Colon (tissue), 2 donors: ENCODE data around the gene CYCS.
"Not testable (repeated sequence)": the region's sequence is repeated elsewhere in the genome, so short reads cannot be mapped to it uniquely, and the experiment has no call there.

Source experiments
- FAIRE-seq: peaks from 2 replicates; lab custom pipeline; 2012; peaks lifted over from hg19 to GRCh38; lab: Jason Lieb, UNC
- donor health status: control.
- donor health status: control.

The CYCS gene

DNA sequence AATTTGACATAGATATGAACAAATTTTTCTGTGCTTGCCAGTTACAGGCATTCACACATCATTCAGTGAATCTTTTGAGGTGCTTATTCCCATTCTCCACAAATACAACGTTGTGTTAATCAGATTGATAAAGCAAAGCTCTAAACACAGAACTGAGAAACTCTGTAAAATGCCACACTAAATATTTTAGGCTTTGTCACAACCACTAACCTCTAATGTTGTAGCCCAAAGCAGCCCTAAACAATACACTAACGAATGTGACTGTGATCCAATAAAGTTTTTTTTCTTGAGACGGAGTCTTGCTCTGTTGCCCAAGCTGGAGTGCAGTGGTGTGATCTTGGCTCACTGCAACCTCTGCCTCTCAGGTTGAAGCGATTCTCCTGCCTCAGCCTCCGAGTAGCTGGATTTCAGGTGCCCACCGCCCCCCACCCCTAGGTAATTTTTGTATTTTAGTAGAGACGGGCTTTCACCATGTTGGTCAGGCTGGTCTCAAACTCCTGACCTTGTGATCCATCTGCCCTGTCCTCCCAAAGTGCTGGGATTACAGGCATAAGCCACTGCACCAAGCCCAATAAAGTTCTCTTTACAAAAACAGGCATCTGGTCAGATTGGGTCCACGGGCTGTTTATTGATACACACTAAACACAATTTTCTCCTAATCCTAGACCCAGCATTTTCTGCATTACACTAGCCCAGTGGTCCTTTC is 6.9 kb downstream of the CYCS start:
- no peak for FAIRE-seq

GRCh38 chr7:25117226-25118047 is 7.6 kb downstream of the CYCS start:
- no peak for FAIRE-seq

DNA sequence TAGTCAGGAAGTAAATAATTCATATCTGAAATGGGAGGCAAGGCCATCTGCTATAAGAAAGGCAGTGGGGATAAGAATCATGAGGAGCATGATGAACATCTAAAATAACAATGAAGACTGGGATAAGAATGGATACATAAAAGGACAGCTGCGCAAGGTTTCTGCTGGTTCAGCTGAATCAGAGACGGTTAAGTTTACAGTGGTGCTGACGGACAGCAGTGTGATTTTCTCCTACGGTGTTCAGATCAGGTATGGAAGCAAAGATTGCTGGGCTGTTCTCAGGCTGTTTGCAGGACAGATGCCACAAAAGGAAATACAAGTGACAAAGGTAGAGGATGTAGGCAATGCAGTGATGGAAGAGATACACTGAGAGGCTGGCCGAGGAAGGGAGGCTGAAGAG is 8.4 kb downstream of the CYCS start:
- FAIRE-seq = no peak

GRCh38 chr7:25110514-25110913 is 14.5 kb downstream of the CYCS start:
- FAIRE-seq = not testable (repeated sequence)

DNA sequence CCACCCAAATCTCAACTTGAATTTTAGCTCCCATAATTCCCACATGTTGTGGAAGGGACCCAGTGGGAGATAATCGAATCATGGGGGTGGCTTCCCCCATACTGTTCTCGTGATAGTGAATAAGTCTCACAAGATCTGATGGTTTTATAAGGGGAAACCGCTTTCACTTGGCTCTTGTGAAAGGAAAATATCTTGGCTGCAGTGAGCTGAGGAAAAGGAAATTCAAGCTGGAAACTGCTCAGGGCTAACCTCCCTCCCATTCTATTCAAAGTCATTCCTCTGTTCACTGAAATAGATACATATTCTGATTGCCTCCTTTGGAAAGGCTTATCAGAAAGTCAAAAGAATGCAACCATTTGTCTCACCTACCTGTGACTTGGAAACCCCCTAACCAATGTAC is 15.8 kb downstream of the CYCS start:
- no peak for FAIRE-seq

GRCh38 chr7:25105911-25106310 is 19.1 kb downstream of the CYCS start:
- no peak for FAIRE-seq

DNA sequence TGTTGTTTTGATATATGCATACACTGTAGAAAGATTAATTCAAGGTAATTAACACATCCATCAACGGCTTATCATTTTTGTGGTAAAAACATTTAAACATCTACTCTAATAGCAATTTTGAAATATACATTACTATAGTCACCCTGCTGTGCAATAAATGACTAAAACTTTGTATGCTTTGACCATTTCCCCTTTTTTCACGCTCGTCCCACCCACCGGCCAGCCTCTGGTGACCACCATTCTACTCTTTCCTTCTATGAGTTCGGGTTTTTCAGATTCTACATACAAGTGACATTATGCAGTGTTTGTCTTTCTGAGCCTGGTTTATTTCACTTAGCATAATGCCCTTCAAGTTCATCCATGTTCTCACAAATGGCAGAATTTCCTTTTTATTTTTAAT is 21.3 kb downstream of the CYCS start:
- FAIRE-seq = no peak

DNA sequence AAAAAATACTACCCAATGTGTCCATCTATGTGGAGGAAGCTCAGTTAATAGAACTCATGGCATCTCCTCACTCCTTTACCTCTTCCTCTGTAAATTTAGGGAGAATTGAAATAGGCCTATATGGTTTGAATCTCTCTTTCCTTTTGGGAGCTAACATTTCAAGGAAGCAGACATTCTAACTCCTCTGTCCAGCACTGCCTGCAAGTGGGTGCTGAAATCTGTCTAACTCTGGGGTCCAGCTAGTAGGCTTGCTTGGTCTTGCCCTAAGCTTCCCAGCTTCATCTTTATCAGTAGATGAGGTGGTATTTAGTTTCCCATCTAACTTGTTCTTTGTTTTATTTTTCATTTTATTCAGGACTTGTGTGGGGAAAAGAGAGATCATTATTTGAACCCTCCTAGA is 23.2 kb downstream of the CYCS start:
- FAIRE-seq = no peak

DNA sequence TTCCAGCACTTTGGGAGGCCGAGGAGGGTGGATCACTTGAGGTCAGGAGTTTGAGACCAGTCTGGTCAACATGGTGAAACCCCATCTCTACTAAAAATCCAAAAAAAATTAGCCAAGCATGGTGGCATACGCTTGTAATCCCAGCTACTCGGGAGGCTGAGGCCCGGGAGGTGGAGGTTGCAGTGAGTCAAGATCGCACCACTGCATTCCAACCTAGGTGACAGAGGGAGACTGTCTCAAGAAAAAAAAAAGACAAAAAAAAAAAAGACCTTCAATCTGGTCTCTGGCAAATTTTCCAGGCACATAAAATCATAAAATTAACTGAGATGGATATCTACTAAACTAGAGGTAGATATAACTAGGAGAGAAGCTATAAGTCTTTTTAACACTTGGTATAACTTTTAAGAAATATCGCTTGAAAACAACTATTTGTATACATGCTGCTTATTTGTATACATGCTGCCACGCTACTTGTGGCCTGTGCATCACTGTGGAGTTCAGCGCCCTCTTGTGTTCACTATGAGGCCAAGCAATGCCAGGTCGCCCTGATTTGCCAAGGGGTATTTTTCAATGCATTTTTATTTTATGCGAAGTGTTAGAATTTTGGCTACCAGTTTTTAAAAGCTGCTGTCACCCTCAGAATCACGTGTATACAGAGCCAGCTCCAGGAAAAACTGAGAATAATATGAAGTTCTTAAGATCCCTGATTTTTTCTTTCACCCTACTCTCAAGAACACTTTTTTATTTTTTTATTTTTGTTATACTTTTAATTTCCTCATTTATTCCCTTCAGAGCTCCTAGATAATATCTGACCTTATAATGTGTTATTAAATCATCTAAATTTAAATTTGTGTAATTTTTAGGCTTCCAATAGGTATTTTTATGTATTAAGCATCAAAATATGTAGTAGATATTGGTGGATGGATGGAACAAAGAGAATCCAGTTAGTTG is 26.7 kb downstream of the CYCS start:
- FAIRE-seq = no peak

- FAIRE-seq = no peak
Measured at GRCh38 chr7:25095516-25096345, 29.3 kb downstream of the CYCS start.

DNA sequence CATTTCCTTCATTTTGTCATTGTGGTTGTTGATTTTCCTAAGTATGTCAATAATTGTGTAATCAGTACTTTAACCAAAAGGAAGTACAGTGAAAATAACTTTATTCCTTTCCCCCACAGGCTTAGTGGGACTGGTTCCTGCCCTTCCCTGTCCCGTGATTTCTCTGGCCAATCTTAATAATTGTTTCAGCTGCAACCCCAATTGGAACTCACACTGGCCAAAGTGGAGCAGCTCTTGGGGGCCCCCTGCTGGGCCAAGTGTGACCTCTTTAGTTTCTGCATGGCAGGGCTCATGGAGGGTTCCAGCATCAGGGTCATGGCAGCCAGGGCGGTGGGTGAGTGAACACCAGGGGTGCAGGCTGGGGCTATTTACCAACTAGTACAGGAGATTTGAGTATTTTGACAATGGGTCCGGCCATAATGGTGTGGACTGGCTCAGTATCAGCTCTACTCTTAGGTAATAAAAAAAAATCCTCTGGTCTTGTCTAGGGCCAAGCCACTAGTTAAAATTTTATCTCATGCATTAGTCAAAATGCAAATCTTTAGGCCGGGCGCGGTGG is 31.7 kb downstream of the CYCS start:
- FAIRE-seq = no peak

DNA sequence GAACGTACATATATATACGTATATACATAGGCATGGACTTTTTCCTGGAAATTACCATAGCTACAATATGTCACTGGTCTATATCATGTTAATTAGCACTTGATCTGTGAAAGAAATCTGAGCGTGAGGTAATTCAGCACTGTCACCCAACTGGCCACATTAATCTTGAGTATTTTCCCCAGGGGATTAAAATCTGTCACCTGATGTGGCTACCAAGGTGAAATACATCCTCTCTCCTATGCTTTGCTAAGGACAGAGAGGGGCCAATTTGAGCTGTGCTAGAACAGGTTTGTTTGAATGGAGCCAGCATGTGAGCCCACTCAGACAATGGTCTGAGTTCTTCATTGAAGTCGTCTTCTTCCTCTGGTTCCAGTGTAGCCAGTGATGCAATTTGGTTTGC is 33.3 kb downstream of the CYCS start:
- no peak for FAIRE-seq

- FAIRE-seq = no peak
Measured at GRCh38 chr7:25091176-25091575, 33.9 kb downstream of the CYCS start.

DNA sequence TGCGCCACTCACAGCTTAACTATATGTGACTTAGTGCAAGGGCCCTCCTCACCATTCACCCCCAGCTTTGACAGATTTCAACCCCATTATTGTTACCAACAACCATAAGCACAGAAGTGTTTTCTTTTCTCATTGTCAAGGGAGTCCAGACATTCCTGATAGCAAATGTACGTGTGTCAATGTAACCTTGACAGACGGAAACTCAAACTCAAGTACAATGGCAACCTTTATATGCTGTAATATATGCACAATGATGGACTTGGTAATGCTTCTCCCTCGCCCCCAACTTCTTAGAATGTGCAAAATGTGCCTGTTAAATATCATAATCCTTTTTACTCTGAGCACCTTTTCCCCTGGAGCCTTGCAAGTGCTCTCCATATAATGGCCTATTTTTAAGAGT is 34.7 kb downstream of the CYCS start:
- no peak for FAIRE-seq

DNA sequence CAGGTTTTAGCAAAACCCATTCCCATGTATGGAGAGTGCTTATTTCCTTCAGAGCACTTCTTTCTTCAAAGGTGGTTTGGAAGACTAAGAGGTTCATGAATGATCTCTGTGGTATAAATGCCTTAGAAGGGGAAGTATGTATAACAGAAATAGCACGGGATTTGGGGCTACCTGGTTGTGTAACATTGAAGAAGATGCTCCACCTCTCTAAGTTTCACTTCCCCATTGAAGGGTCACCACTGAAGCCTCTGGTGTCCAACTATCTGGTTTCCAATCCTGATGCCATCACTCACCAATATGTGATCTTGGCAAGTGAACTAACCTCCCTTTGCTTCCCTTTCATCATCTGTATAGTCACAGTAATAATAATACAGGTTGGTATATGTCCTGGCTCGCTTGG is 37.2 kb downstream of the CYCS start:
- no peak for FAIRE-seq

- no peak for FAIRE-seq
Measured at GRCh38 chr7:25084821-25085220, 40.2 kb downstream of the CYCS start.

- no peak for FAIRE-seq
Measured at GRCh38 chr7:25083201-25083600, 41.9 kb downstream of the CYCS start.

- not testable (repeated sequence) for FAIRE-seq
Measured at GRCh38 chr7:25082041-25082440, 43.0 kb downstream of the CYCS start.

DNA sequence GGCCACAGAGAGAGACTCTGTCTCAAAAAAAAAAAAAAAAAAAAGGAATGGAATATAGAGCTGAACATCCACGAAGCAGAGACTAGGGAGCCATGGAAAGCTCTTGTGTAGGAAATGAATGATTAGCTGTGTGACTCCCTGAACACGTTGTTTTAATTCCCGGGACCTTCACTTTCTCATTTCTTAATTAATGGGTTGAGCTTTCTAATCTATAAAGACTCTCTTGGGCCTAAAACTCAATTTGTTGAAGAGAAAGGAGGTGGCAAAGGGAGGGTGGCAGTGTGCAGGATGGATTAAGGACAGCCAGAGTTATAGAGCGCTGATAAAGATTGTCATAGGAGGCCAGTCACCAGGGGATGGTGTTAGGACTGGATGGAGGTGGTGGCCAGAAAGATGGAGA is 48.0 kb downstream of the CYCS start:
- FAIRE-seq = no peak

GRCh38 chr7:25075459-25075858 is 49.6 kb downstream of the CYCS start:
- FAIRE-seq = no peak

DNA sequence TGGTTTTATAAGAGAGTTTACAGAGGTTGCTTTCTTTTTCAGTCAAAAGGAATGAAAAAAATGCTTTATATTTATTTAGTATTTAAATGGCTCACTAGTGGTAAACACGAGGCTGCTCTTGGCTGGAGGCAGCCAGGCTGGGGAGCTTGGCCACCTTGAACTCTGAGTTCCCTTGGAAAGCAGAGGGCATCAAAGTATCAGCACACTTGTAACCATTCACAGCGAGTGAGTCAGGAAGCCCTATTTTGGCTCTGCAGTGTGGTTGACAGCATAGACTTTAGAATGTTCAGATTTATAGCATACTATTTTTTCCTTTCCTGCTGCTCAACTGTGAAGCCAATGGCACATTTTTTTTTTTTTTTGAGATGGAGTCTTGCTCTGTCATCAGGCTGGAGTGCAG is 51.6 kb downstream of the CYCS start:
- FAIRE-seq = no peak
